ENCODE results near the gene SNX19.

The SNX19 gene

DNA sequence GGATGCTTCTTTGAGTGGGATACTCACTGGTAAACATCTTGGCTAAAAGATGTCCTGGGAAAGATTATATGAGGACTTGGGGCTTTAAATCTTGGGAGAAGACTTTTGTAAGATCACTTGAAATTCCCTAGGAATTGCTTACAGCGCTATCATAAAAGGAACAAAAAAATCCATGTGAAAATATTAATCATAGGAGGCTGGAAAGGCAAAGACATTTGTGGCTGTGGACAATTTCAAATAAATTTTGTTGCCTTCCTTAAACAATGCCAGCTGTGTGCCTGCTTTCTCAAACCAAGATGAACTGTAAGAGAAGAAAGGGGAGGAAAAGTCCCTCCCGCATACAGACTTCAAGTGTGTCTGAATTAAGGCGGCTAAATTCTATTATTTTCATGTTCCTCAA lies 75.6 kb downstream of the SNX19 start:
- DNase-seq (ENCODE audit: low read depth): no peak

GRCh38 chr11:130839981-130840666 lies 76.2 kb downstream of the SNX19 start:
- no peak for DNase-seq (ENCODE audit: low read depth)

DNA sequence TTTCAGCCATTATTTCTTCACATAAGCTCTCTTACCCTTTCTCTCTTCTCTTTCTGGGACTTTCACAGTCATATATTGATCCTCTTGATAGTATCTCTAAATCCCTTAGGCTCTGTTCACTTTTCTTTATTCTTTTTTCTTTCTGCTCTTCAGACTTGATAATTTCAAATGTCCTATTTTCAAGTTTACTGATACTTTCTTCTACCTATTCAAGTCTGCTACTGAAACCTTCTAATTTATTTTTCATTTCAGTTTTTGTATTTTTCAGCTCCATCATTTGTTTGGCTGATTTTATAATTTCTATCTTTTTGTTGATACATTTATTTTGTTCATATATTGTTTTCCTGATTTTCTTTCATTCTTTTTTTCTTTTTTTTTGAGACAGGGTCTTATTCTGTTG lies 79.1 kb downstream of the SNX19 start:
- no peak for DNase-seq (ENCODE audit: low read depth)

DNA sequence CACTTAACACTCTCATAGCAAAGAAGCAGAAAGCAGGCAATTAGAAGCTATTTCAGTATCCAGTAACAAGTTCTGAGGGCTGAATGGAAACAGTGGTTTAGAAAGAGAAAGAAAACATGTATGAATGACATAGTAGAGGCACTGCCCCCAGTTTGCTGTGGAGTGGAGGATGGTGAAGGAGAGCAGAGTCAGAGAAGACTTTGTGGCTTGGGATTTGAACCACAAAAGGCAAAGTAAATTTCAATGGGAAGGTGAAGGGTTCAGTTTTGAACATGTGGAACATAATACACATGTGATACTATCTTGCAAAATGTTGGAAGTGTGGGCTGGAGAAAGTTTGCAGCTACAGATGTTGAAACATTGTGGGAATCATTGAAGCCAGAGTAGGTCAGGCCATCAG lies 81.4 kb downstream of the SNX19 start:
- DNase-seq (ENCODE audit: low read depth): no peak

DNA sequence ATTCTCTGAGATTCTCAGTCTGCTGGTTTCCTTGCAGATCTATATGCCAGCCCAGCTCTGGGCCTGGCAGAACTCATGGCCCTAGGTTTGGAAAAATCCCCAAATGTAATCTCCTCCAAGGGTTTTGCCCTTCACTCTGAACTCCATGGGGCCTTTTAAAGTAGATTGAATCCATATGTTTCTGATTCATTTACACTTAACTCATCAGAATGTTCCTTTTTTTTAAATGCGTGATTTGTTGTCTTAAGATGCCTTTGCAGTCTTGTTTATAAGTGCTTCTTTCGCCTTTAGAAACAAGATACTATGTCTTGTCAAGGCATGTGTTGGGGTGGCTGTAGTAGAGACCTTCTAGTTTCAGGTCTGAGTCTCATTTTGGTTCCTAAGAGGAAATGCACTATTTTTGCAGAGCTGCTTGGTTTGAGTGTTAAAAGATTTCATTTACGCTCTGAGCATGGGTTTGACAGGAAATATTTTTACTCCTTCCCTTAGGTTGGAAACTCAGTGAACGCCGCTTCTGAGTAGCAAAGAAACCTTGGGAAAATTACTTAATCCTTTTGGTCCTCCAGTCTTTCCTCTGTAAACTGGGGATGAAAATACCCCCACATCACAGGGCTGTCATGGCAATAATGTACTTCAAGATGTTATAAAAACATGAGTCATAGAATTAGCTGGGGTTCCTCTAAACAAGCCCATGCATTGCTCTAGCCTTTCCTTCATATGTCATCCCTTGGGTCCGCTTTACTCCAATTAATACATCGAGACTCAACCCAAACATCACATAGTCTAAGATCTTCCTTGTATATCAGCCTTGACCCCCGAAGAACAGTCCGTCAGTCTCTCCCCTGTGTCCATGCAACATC lies 83.5 kb downstream of the SNX19 start:
- no peak for DNase-seq (ENCODE audit: low read depth)

DNA sequence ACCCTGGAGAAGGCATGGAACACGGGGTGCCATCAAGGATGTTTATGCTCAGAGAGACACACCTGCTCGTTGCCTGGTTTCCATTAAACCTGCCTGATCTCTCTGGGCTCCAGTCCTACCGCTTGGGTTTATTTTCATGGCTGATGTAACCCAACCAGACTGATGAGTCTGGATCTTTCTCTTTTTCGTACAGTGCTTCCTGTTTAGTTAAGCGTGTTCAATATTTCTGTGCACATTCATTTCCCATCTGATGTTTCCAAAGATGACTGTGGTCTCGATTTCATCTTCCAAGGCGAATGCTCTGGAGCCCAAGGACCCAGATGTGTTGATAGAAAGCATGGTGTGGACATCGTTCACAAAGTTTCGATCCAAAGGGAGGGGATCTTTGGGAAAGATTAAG lies 84.3 kb downstream of the SNX19 start:
- no peak for DNase-seq (ENCODE audit: low read depth)

DNA sequence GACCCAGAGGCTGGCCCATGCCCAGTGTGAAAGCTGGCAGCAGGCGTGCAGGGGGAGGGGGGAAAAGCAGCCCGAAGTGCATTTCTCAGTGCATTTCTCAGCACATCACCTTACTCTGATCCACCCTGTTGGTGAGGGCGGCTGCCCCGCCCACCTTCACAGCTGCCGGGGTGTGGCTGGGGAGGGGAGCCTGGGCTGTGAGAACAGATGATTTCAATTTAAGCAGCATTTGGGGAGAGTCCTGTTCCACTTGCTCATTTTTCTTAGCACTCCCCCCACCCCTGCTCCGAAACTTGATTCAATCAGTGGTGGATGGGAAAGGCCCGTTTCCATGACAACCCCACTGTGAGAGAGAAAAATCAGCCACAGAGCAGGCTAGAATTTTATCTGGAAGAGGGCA lies 84.8 kb downstream of the SNX19 start:
- no peak for DNase-seq (ENCODE audit: low read depth)

- no peak for DNase-seq (ENCODE audit: low read depth)
These were observed 85.7 kb downstream of the SNX19 start for GRCh38 chr11:130830566-130830965.

DNA sequence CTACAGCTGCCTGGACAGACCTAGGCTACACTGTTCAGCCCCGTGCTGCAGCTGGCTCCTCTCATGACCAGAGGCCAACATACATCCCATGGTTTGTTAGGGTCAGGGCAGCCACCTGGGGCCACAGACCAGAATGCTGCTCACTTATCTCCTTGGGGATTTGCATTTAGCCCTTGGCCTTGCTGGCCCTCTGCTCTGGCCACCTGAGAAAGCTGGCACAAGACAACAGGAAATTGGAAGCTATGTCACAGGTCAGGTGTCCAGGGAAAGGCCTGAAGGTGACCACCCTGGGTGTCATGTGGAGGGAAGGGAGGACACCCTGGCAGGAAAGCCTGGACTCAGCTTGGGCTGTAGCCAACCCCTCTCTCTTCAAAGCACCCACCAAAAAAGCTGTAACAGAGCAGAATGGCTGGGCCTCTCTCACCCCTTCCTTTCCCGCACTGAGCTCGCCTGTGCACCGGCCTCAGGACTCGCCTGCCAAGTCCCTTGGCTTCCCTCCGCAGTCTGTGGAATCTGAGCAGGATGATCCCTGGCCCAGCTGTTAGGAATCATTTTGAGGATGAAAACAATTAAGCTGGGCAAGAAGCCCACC lies 86.3 kb downstream of the SNX19 start:
- DNase-seq (ENCODE audit: low read depth): no peak

DNA sequence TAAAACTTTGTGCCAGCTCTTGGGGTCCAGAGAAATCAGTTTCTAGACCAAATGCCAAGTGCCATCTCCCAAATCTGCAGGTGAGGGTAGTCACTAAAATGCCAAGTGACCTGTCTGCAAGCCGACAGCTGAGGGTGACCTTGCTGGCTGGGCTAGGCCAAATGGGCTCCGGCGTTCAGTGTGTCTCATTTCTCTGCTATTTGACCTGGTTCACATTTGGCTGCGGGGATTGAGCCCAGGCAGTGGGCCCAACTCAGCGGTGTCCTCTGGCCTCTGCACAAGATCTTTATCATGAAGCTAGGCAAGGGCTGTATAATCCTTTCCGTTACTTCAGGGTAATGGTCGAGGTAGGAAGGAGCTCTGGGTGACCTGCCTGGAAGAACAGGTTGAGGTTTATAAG lies 87.5 kb downstream of the SNX19 start:
- no peak for DNase-seq (ENCODE audit: low read depth)

GRCh38 chr11:130827451-130828377 lies 88.6 kb downstream of the SNX19 start:
- peak; percentile 14 for DNase-seq (ENCODE audit: low read depth)

GRCh38 chr11:130826572-130826971 lies 89.7 kb downstream of the SNX19 start:
- no peak for DNase-seq (ENCODE audit: low read depth)

DNA sequence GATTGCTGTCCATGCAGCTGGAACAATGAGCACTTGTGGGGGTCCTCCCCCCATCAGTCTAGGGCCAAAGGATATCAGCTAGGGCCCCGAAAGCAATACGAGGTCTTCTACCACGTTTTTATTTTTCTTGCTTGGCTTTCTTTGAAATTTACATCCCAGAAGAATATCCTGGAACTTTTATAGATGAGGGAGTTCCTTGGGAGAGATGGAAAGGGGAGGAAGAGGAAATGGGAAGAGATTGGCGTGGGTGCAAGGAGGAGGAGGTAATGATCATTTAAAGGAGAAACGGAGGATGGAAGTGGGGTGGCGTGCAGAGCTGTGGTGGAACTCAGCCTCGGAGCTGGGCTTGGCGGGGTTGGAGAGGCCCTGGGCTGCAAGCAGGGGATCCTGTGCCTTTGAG lies 90.3 kb downstream of the SNX19 start:
- DNase-seq (ENCODE audit: low read depth): no peak

- no peak for DNase-seq (ENCODE audit: low read depth)
These were observed 90.7 kb downstream of the SNX19 start for GRCh38 chr11:130825561-130825960.

Measured in CMK (cell line).